Endothelial cell of umbilical vein (primary cell): ENCODE results near the gene IL10RB. TPM values are rescaled to one million over a fixed set of nuclear protein-coding genes. Genes with fewer than 3 reads are reported as not detected.

ENCODE experiments used
- BruUV-seq: library from RNA; stranded (reverse); fragments of 400-500 nt; replicated peaks from 2 replicates; lab custom pipeline; 2021; lab: Mats Ljungman, UMichigan
- CTCF ChIA-PET: fragments of 300-600, 350-600 bp; sonication (Branson Sonifier 250); formaldehyde crosslinking; loops from one replicate; lab custom pipeline; 2021; ENCODE audit warnings: antibody characterized with exemption, inconsistent platforms; lab: Charles Lee
- POLR2A ChIA-PET: fragments of 300-600, 350-600 bp; sonication (Branson Sonifier 250); formaldehyde crosslinking; loops from one replicate; lab custom pipeline; 2021; ENCODE audit warnings: antibody characterized with exemption, inconsistent platforms; lab: Charles Lee
- DNase-seq: peaks from one replicate; pipeline ENCODE4 v3.0.0-alpha.2; 2011; ENCODE audit warnings: low read depth, low spot score
- FAIRE-seq: peaks from 2 replicates; lab custom pipeline; 2011; peaks lifted over from hg19 to GRCh38; lab: Jason Lieb, UNC
- H2AFZ ChIP-seq: 2 replicates; pipeline ENCODE4 v1.6.0; 2012; ENCODE audit warnings: low read depth, low read length, control low read depth, inconsistent platforms
- H3K27ac ChIP-seq: 2 replicates; pipeline ENCODE4 v1.5.1; 2011; ENCODE audit warnings: low read depth, mild to moderate bottlenecking, control low read depth, low read length, moderate library complexity; ENCODE audit not compliant: insufficient read depth
- H3K27me3 ChIP-seq, 2 experiments: 2 replicates each; pipeline versions ENCODE4 v1.6.0 to v1.6.1; 2011; ENCODE audit warnings: low read length in 2 of 2, mixed read lengths in 1 of 2; ENCODE audit not compliant: control insufficient read depth in 2 of 2, insufficient read depth in 2 of 2
- H3K36me3 ChIP-seq, 2 experiments: 2 replicates in 1 of 2; 3 replicates in 1 of 2; pipeline ENCODE4 v1.5.1; 2011; ENCODE audit warnings: low read length in 2 of 2, mild to moderate bottlenecking in 1 of 2, moderate library complexity in 1 of 2; ENCODE audit not compliant: control insufficient read depth in 2 of 2, insufficient read depth in 2 of 2; ENCODE audit errors: extremely low read depth in 1 of 2
- H3K4me1 ChIP-seq: 3 replicates; pipeline ENCODE4 v1.5.1; 2011; ENCODE audit warnings: mild to moderate bottlenecking, low read length; ENCODE audit not compliant: control insufficient read depth, insufficient read depth; ENCODE audit errors: extremely low read depth
- H3K4me2 ChIP-seq: 2 replicates; pipeline ENCODE4 v1.6.1; 2011; ENCODE audit warnings: low read length, control low read depth, mixed read lengths; ENCODE audit not compliant: insufficient read depth
- H3K4me3 ChIP-seq, 3 experiments: fragments of 200-600 bp in 1 of 3; sonication (generic), shearing (Covaris generic) in 1 of 3; replicated peaks in 1 of 3; 2 replicates each; pipeline ENCODE4 v1.5.1; 2011 to 2016; ENCODE audit warnings: control low read depth in 3 of 3, low read length in 3 of 3, mild to moderate bottlenecking in 2 of 3, inconsistent platforms in 1 of 3, low read depth in 1 of 3, moderate library complexity in 1 of 3; ENCODE audit not compliant: insufficient read depth in 1 of 3
- H3K79me2 ChIP-seq: 2 replicates; pipeline ENCODE4 v1.6.0; 2012; ENCODE audit warnings: low read length, inconsistent platforms; ENCODE audit not compliant: control insufficient read depth, insufficient read depth
- H3K9ac ChIP-seq: replicated peaks from 2 replicates; pipeline ENCODE3; 2011; ENCODE audit warnings: low read length, control low read depth; ENCODE audit not compliant: insufficient read depth; ENCODE audit errors: extremely low read depth
- H3K9me1 ChIP-seq: replicated peaks from 3 replicates; pipeline ENCODE4 v1.6.0; 2011; ENCODE audit warnings: mild to moderate bottlenecking, low read length; ENCODE audit not compliant: control insufficient read depth, insufficient read depth; ENCODE audit errors: extremely low read depth
- H3K9me3 ChIP-seq: replicated peaks from 2 replicates; pipeline ENCODE4 v1.5.1; 2012; ENCODE audit warnings: low read length, inconsistent platforms; ENCODE audit not compliant: control insufficient read depth, insufficient read depth
- H4K20me1 ChIP-seq: replicated peaks from 2 replicates; pipeline ENCODE3; 2011; ENCODE audit warnings: mild to moderate bottlenecking, low read length; ENCODE audit not compliant: control insufficient read depth, insufficient read depth; ENCODE audit errors: extremely low read depth
- CTCF ChIP-seq, 2 donors: IDR thresholded peaks; 1 replicate in 1 of 2; 2 replicates in 1 of 2; pipeline ENCODE4 v1.5.1; 2011; ENCODE audit warnings: low read length in 2 of 2, mild to moderate bottlenecking in 2 of 2, moderate library complexity in 2 of 2, control low read depth in 1 of 2, inconsistent platforms in 1 of 2, low read depth in 1 of 2; ENCODE audit not compliant: insufficient read depth in 1 of 2; ENCODE audit errors: extremely low read depth in 1 of 2
- EZH2 ChIP-seq: IDR thresholded peaks from 2 replicates; pipeline ENCODE4 v1.6.1; 2012; ENCODE audit warnings: borderline replicate concordance, low read depth, mild to moderate bottlenecking, moderate library complexity, low read length, inconsistent platforms; ENCODE audit not compliant: severe bottlenecking
- FOS ChIP-seq: IDR thresholded peaks from 2 replicates; pipeline ENCODE4 v1.6.1; 2011; ENCODE audit warnings: mild to moderate bottlenecking, low read length, moderate library complexity, borderline replicate concordance; ENCODE audit not compliant: insufficient read depth
- GATA2 ChIP-seq: IDR thresholded peaks from 2 replicates; pipeline ENCODE4 v1.7.0; 2011; ENCODE audit warnings: low read depth, mild to moderate bottlenecking, moderate library complexity, mixed read lengths, low read length; ENCODE audit not compliant: insufficient read length, insufficient read depth
- JUN ChIP-seq: IDR thresholded peaks from 2 replicates; pipeline ENCODE4 v1.6.1; 2011; ENCODE audit warnings: borderline replicate concordance, low read depth; ENCODE audit not compliant: insufficient read length, insufficient read depth
- MAX ChIP-seq: IDR thresholded peaks from 2 replicates; pipeline ENCODE4 v1.6.1; 2011; ENCODE audit not compliant: insufficient read depth, insufficient read length
- MYC ChIP-seq: IDR thresholded peaks from one replicate; pipeline ENCODE4 v1.6.1; 2011; ENCODE audit warnings: mild to moderate bottlenecking, low read depth, low read length
- POLR2A ChIP-seq: IDR thresholded peaks from 2 replicates; pipeline ENCODE4 v1.6.1; 2012; ENCODE audit warnings: low read depth, mild to moderate bottlenecking, control low read depth, low read length
- POLR2AphosphoS5 ChIP-seq: IDR thresholded peaks from 2 replicates; pipeline ENCODE4 v1.6.1; 2012; ENCODE audit warnings: low read depth, mild to moderate bottlenecking, control low read depth, low read length, moderate library complexity; ENCODE audit not compliant: insufficient read depth
- dilution Hi-C: fragments of 300-500 bp; cut with MboI; formaldehyde crosslinking; loops from one replicate; pipeline ENCODE4 v1.15.0; 2019; ENCODE audit warnings: low sequenced_read_pairs; ENCODE audit not compliant: extremely low pct_ligation_motif_present
- intact Hi-C: fragments of 100-400 bp; cut with micrococcal nuclease; formaldehyde crosslinking; loops from one replicate; pipeline ENCODE4 v1.10.0; 2022
- polyA plus RNA-seq, 4 experiments: library from polyadenylated mRNA; depleted of rRNA in 3 of 4; stranded (reverse) in 3 of 4; unstranded in 1 of 4; fragments of >200 nt; gene quantifications; 2 replicates each; pipeline versions ENCODE4 v1.2.1 to v1.2.3, GENCODE V29; 2011 to 2012; ENCODE audit warnings: missing spikeins in 1 of 4
- total RNA-seq: library from RNA; stranded (reverse); gene quantifications from 2 replicates; pipeline ENCODE4 v1.2.3, GENCODE V29; 2021

Gene IL10RB
- total and polyA plus RNA-seq, 2 donors (not counting 3 experiments of a cell fraction or from before 2014, with no cell fraction given) = 21.9 to 31.4 TPM

- DNase-seq = no peak
- TF ChIP-seq EZH2 (no peak), POLR2AphosphoS5 (no peak), MYC (no peak), MAX (no peak), JUN (no peak), CTCF (IDR thresholded peaks at IDR 0.05; ENCODE audit: extremely low read depth in 1 of 2, insufficient read depth in 1 of 2, low read depth in 1 of 2, low read length in 2 of 2) (no peak), FOS (no peak), POLR2A (no peak), GATA2 (no peak)
- ChIA-PET CTCF (interaction anchor here (1.2 kb wide), 1 partner anchor 45 kb away, joined by 3 read pairs; no protein-coding TSS in a partner anchor), POLR2A (no interaction called here)
- Histone ChIP-seq H3K9me3 (no peaks in the 10 kb centered on the region), H3K9ac (no peak overlapping the region), H3K4me3 (no peak overlapping the region), H2AFZ (no peak overlapping the region), H3K27me3 (no peaks in the 10 kb centered on the region), H3K4me1 (peaks cover 4% of the 10 kb centered on the region), H4K20me1 (no peaks in the 10 kb centered on the region), H3K79me2 (peaks cover 2% of the 10 kb centered on the region), H3K4me2 (no peak overlapping the region), H3K27ac (no peak overlapping the region), H3K9me1 (no peaks in the 10 kb centered on the region), H3K36me3 (peaks cover 20 to 24% of the 10 kb centered on the region in 2 experiments)
- BruUV-seq = no TSS peak
- no peak for FAIRE-seq
- dilution Hi-C loops (no loop called here), intact Hi-C loops (no loop called here)
These were observed 21.4 kb upstream of the IL10RB start for GRCh38 chr21:33244779-33245105.
